ENCODE results near the gene TBC1D32.
"Not testable (repeated sequence)": the region's sequence is repeated elsewhere in the genome, so short reads cannot be mapped to it uniquely, and the experiment has no call there.

The TBC1D32 gene

DNA sequence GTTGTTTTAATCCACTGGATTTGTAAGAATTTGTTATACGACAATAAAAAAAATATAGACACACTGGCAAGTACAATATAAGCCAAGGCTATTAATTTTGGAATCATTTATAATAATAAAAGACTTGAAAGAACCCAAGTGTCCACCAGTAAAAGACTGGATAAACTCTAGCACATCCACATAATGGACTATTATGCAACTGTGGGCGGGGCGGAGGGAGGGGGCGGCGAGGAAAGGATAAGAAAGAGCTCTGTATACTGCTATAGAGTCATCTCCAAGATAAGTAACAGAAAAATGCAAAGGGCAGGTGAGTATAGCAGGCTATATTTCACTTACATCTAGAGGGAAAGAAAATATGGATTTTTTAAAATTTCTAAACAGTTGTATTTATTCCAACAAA lies 123.3 kb downstream of the TBC1D32 start:
- FAIRE-seq (no peak), DNase-seq (ENCODE audit: insufficient read length) (no peak)
- no peak for TF ChIP-seq POLR2AphosphoS5 (IDR thresholded peaks at IDR 0.05; ENCODE audit: low read depth, low read length)
- no peak for TF ChIP-seq POLR2A (IDR thresholded peaks at IDR 0.05; ENCODE audit: low read depth, low read length)
- no peak for TF ChIP-seq TAF1 (IDR thresholded peaks at IDR 0.05; ENCODE audit: borderline replicate concordance, low read depth, low read length)

DNA sequence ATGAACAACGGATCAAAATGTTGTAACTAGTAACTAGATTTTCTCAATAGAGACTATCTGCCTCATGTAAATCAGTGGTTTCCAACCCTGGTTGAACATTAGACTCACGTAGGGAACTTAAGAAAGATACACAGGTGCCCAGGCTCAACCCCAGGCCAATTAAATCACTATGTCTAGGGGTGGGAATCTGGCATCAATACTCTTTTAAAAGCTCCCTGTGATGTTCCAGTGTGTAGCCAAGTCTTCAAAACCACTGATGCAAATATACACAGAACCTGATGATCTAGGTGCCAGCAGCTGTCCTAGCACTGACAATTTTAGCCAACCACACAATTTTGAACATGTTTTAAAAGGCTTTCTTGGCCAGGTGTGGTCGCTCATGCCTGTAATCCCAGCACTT lies 128.7 kb downstream of the TBC1D32 start:
- DNase-seq (ENCODE audit: insufficient read length) (no peak), FAIRE-seq (no peak)
- no peak for TF ChIP-seq TAF1 (IDR thresholded peaks at IDR 0.05; ENCODE audit: borderline replicate concordance, low read depth, low read length)
- TF ChIP-seq POLR2A (IDR thresholded peaks at IDR 0.05; ENCODE audit: low read depth, low read length): no peak
- no peak for TF ChIP-seq POLR2AphosphoS5 (IDR thresholded peaks at IDR 0.05; ENCODE audit: low read depth, low read length)

- no peak for FAIRE-seq
- TF ChIP-seq POLR2AphosphoS5 (IDR thresholded peaks at IDR 0.05; ENCODE audit: low read depth, low read length): no peak
- no peak for TF ChIP-seq TAF1 (IDR thresholded peaks at IDR 0.05; ENCODE audit: borderline replicate concordance, low read depth, low read length)
- no peak for TF ChIP-seq POLR2A (IDR thresholded peaks at IDR 0.05; ENCODE audit: low read depth, low read length)
- DNase-seq (ENCODE audit: insufficient read length): no peak
These were observed 133.2 kb downstream of the TBC1D32 start for GRCh38 chr6:121201105-121201504.

GRCh38 chr6:121196042-121196441 lies 138.2 kb downstream of the TBC1D32 start:
- DNase-seq (ENCODE audit: insufficient read length); FAIRE-seq: not testable (repeated sequence)

DNA sequence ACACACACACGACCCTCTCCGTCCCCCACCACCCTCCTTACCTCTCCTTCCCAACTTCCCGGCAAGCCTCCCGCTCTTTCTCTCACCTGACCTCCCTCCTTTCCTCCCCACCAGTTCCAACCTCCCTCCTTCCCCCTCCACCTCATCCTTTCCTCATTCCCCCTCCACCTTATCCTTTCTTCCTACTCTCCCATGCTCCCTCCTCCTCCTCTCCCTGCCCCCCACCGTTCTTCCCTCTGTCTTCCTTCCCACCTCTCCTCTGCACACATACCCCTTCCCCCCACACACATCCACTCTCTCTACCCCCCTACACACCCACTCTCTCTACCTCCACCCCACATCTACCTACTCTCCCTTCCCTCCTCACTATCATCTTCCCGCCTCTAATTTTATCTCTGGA lies 144.2 kb downstream of the TBC1D32 start:
- DNase-seq (ENCODE audit: insufficient read length) (no peak), FAIRE-seq (no peak)
- TF ChIP-seq POLR2AphosphoS5 (IDR thresholded peaks at IDR 0.05; ENCODE audit: low read depth, low read length) (no peak), POLR2A (IDR thresholded peaks at IDR 0.05; ENCODE audit: low read depth, low read length) (no peak), TAF1 (IDR thresholded peaks at IDR 0.05; ENCODE audit: borderline replicate concordance, low read depth, low read length) (no peak)

- TF ChIP-seq TAF1 (IDR thresholded peaks at IDR 0.05; ENCODE audit: borderline replicate concordance, low read depth, low read length) (no peak), POLR2A (IDR thresholded peaks at IDR 0.05; ENCODE audit: low read depth, low read length) (no peak), POLR2AphosphoS5 (IDR thresholded peaks at IDR 0.05; ENCODE audit: low read depth, low read length) (no peak)
- no peak for FAIRE-seq
- no peak for DNase-seq (ENCODE audit: insufficient read length)
These were observed 145.9 kb downstream of the TBC1D32 start for GRCh38 chr6:121188356-121188755.

- FAIRE-seq (no peak), DNase-seq (ENCODE audit: insufficient read length) (no peak)
- TF ChIP-seq TAF1 (IDR thresholded peaks at IDR 0.05; ENCODE audit: borderline replicate concordance, low read depth, low read length) (no peak), POLR2A (IDR thresholded peaks at IDR 0.05; ENCODE audit: low read depth, low read length) (no peak), POLR2AphosphoS5 (IDR thresholded peaks at IDR 0.05; ENCODE audit: low read depth, low read length) (no peak)
These were observed 146.5 kb downstream of the TBC1D32 start for GRCh38 chr6:121187833-121188200.

DNA sequence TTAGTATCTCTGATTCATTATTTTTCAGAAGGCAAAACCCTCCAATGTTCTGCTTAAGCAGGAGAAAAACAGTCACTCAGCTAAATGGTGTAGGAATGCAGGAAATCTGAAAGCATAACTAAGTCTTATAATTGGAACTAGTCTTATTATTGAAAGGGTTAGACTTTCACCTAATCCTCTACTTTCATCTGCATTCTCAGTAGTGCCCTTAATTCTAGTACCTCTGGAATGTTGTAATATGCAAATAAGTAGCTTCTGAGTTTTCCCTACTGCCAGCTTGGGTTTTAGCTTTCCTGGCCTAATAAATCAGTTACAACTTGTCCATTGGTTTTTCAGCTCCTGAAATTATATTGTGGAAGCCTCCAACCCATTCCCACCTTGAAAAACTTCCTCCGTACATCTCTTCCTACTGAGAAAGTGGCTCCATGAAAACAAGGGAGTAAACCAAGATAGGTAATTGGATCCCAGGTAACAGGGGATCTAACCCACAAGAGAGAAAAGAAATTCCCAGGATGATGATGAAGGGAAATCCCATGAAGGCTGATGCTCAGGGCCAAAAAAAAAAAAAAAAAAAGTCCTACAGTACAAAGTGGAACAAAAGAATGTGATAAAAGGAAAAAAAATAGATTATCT lies 147.0 kb downstream of the TBC1D32 start:
- FAIRE-seq (no peak), DNase-seq (ENCODE audit: insufficient read length) (no peak)
- TF ChIP-seq POLR2A (IDR thresholded peaks at IDR 0.05; ENCODE audit: low read depth, low read length): no peak
- TF ChIP-seq POLR2AphosphoS5 (IDR thresholded peaks at IDR 0.05; ENCODE audit: low read depth, low read length): no peak

GRCh38 chr6:121183742-121184141 lies 150.5 kb downstream of the TBC1D32 start:
- FAIRE-seq (no peak), DNase-seq (ENCODE audit: insufficient read length) (no peak)
- no peak for TF ChIP-seq POLR2A (IDR thresholded peaks at IDR 0.05; ENCODE audit: low read depth, low read length)
- TF ChIP-seq POLR2AphosphoS5 (IDR thresholded peaks at IDR 0.05; ENCODE audit: low read depth, low read length): no peak
- TF ChIP-seq TAF1 (IDR thresholded peaks at IDR 0.05; ENCODE audit: borderline replicate concordance, low read depth, low read length): no peak

GRCh38 chr6:121175827-121176226 lies 158.5 kb downstream of the TBC1D32 start:
- no peak for FAIRE-seq
- no peak for TF ChIP-seq TAF1 (IDR thresholded peaks at IDR 0.05; ENCODE audit: borderline replicate concordance, low read depth, low read length)
- TF ChIP-seq POLR2AphosphoS5 (IDR thresholded peaks at IDR 0.05; ENCODE audit: low read depth, low read length): no peak
- no peak for TF ChIP-seq POLR2A (IDR thresholded peaks at IDR 0.05; ENCODE audit: low read depth, low read length)
- DNase-seq (ENCODE audit: insufficient read length): no peak

GRCh38 chr6:121172451-121172850 lies 161.8 kb downstream of the TBC1D32 start:
- not testable (repeated sequence) for FAIRE-seq; DNase-seq (ENCODE audit: insufficient read length)

DNA sequence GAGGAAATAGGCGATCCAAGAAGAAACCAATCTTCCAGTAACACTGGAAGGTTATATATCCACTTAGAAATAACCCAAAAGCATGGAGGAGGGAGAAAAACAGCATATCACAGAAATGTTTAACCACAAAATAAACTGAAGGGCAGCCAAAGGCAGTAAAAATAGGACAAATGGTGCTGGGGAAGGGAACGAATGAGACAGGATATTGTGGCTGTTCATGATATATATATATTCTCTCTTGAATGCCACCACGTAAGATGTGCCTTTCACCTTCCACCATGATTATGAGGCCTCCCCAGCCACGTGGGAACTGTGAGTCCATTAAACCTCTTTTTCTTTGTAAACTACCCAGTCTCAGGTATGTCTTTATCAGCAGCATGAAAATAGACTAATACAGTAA lies 162.4 kb downstream of the TBC1D32 start:
- TF ChIP-seq POLR2AphosphoS5 (IDR thresholded peaks at IDR 0.05; ENCODE audit: low read depth, low read length): no peak
- no peak for TF ChIP-seq TAF1 (IDR thresholded peaks at IDR 0.05; ENCODE audit: borderline replicate concordance, low read depth, low read length)
- TF ChIP-seq POLR2A (IDR thresholded peaks at IDR 0.05; ENCODE audit: low read depth, low read length): no peak
- FAIRE-seq (no peak), DNase-seq (ENCODE audit: insufficient read length) (no peak)

GRCh38 chr6:121161886-121162285 lies 172.4 kb downstream of the TBC1D32 start:
- TF ChIP-seq POLR2AphosphoS5 (IDR thresholded peaks at IDR 0.05; ENCODE audit: low read depth, low read length): no peak
- no peak for TF ChIP-seq POLR2A (IDR thresholded peaks at IDR 0.05; ENCODE audit: low read depth, low read length)
- TF ChIP-seq TAF1 (IDR thresholded peaks at IDR 0.05; ENCODE audit: borderline replicate concordance, low read depth, low read length): no peak
- no peak for DNase-seq (ENCODE audit: insufficient read length)
- no peak for FAIRE-seq
